GM23338 (cell line): Measurements from ENCODE around the gene STARD4. TPM values are rescaled to one million over a fixed set of nuclear protein-coding genes. Genes with fewer than 3 reads are reported as not detected.

Experiments
- ATAC-seq: fragments of 200-7000 bp; cut with Tn5 transposase; 3 replicates; pipeline ENCODE4 v1.9.1; 2020
- DNase-seq: peaks from one replicate; pipeline ENCODE4 v3.0.0-alpha.2; 2015; ENCODE audit warnings: low spot score
- H2AFZ ChIP-seq: fragments of 200-600 bp; sonication (generic); 2 replicates; pipeline ENCODE4 v1.8.0; 2016; ENCODE audit warnings: antibody characterized with exemption, mild to moderate bottlenecking, moderate library complexity
- H3F3A ChIP-seq: fragments of 200-600 bp; sonication (generic); replicated peaks from 2 replicates; pipeline ENCODE4 v1.8.0; 2017; ENCODE audit warnings: antibody characterized with exemption, mixed run types, low read depth
- H3K27ac ChIP-seq: fragments of 200-600 bp; sonication (generic); 2 replicates; pipeline ENCODE4 v1.6.1; 2016; ENCODE audit warnings: low read depth
- H3K27me3 ChIP-seq: fragments of 200-600 bp; sonication (generic); 2 replicates; pipeline ENCODE4 v1.8.0; 2016; ENCODE audit warnings: mild to moderate bottlenecking, mixed run types, moderate library complexity; ENCODE audit not compliant: insufficient read depth
- H3K36me3 ChIP-seq: fragments of 200-600 bp; sonication (generic); 2 replicates; pipeline ENCODE4 v1.8.0; 2016; ENCODE audit warnings: mild to moderate bottlenecking; ENCODE audit not compliant: insufficient read depth
- H3K4me1 ChIP-seq: fragments of 200-600 bp; sonication (generic); 2 replicates; pipeline ENCODE4 v1.8.0; 2016; ENCODE audit warnings: mild to moderate bottlenecking, moderate library complexity; ENCODE audit not compliant: insufficient read depth
- H3K4me2 ChIP-seq: fragments of 200-600 bp; sonication (generic); 2 replicates; pipeline ENCODE4 v1.7.1; 2017; ENCODE audit warnings: mixed run types
- H3K4me3 ChIP-seq: fragments of 200-600 bp; sonication (generic); 2 replicates; pipeline ENCODE4 v1.6.1; 2016; ENCODE audit warnings: mixed run types
- H3K79me2 ChIP-seq: fragments of 200-600 bp; sonication (generic); replicated peaks from 2 replicates; pipeline ENCODE4 v1.8.0; 2017; ENCODE audit warnings: mild to moderate bottlenecking; ENCODE audit not compliant: insufficient read depth
- H3K9me2 ChIP-seq: fragments of 200-600 bp; sonication (generic); 2 replicates; pipeline ENCODE4 v1.8.0; 2017; ENCODE audit not compliant: insufficient read depth
- H4K20me1 ChIP-seq: fragments of 200-600 bp; sonication (generic); replicated peaks from 2 replicates; pipeline ENCODE4 v1.8.0; 2017; ENCODE audit warnings: mild to moderate bottlenecking; ENCODE audit not compliant: insufficient read depth
- H3K27ac Mint-ChIP-seq: 2 replicates; pipeline ENCODE4 v1.8.0; 2020; ENCODE audit warnings: inconsistent platforms, mild to moderate bottlenecking, moderate library complexity, mixed read lengths
- H3K27me3 Mint-ChIP-seq: 3 replicates; pipeline ENCODE4 v1.8.0; 2022; ENCODE audit warnings: low read depth, mild to moderate bottlenecking, moderate library complexity, mixed read lengths, inconsistent platforms; ENCODE audit not compliant: insufficient read depth, poor library complexity
- H3K36me3 Mint-ChIP-seq: 3 replicates; pipeline ENCODE4 v1.8.0; 2021; ENCODE audit warnings: low read depth, mild to moderate bottlenecking, inconsistent platforms, moderate library complexity, mixed read lengths
- H3K4me1 Mint-ChIP-seq: 3 replicates; pipeline ENCODE4 v1.8.0; 2020; ENCODE audit warnings: mild to moderate bottlenecking, inconsistent platforms, mixed read lengths
- H3K4me3 Mint-ChIP-seq: 3 replicates; pipeline ENCODE4 v1.8.0; 2021; ENCODE audit warnings: moderate library complexity, mild to moderate bottlenecking, inconsistent platforms, mixed read lengths
- H3K9me3 Mint-ChIP-seq: 3 replicates; pipeline ENCODE4 v1.8.0; 2020; ENCODE audit warnings: moderate library complexity, mild to moderate bottlenecking, inconsistent platforms, mixed read lengths
- CREB1 ChIP-seq: fragments of 250-450 bp; sonication (Bioruptor Pico); IDR thresholded peaks from 2 replicates; pipeline ENCODE4 v1.5.0; 2020; ENCODE audit warnings: low read depth, mild to moderate bottlenecking, moderate library complexity
- ETS1 ChIP-seq: IDR thresholded peaks from 2 replicates; pipeline ENCODE4 v1.6.1; 2016; ENCODE audit warnings: antibody characterized with exemption
- JUNB ChIP-seq: IDR thresholded peaks from one replicate; pipeline ENCODE4 v1.6.1; 2016; ENCODE audit warnings: antibody characterized with exemption; ENCODE audit not compliant: unreplicated experiment
- POLR2AphosphoS5 ChIP-seq: IDR thresholded peaks from 2 replicates; pipeline ENCODE4 v1.6.1; 2016; ENCODE audit warnings: antibody characterized with exemption, low read depth
- STAT1 ChIP-seq: IDR thresholded peaks from one replicate; pipeline ENCODE4 v1.6.1; 2016; ENCODE audit warnings: antibody characterized with exemption; ENCODE audit not compliant: unreplicated experiment
- ZNF331 ChIP-seq: fragments of 250-450 bp; sonication (Bioruptor Pico); IDR thresholded peaks from 2 replicates; pipeline ENCODE4 v1.5.0; 2020; ENCODE audit warnings: low read depth, mild to moderate bottlenecking, moderate library complexity
- ZNF462 ChIP-seq: fragments of 250-450 bp; sonication (Bioruptor Pico); IDR thresholded peaks from 2 replicates; pipeline ENCODE4 v1.5.0; 2020; ENCODE audit warnings: mild to moderate bottlenecking, moderate library complexity
- polyA plus RNA-seq: library from polyadenylated mRNA; unstranded; fragments of >200 nt; fragmentation: Nextera tagmentation; extraction: Ambion mirVana; gene quantifications from 2 replicates; pipeline ENCODE4 v1.2.1, GENCODE V29; 2016
- total RNA-seq: library from RNA; depleted of rRNA; stranded (reverse); fragments of >200 nt; shearing (Covaris generic); gene quantifications from 2 replicates; pipeline ENCODE4 v1.2.3, GENCODE V29; 2014
- TF ChIP-seq, protein P1 (sequence below): IDR thresholded peaks from one replicate; pipeline ENCODE4 v1.6.1; 2018; ENCODE audit warnings: antibody characterized with exemption; ENCODE audit not compliant: unreplicated experiment
- TF ChIP-seq, protein P2 (sequence below), 2 experiments: fragments of 200-600 bp in 1 of 2; sonication (generic) in 1 of 2; conservative IDR thresholded peaks; 2 replicates each; pipeline versions ENCODE4 v1.5.1 to v1.6.1; 2016 to 2017; ENCODE audit warnings: antibody characterized with exemption in 2 of 2, low read depth in 2 of 2, mild to moderate bottlenecking in 2 of 2, moderate library complexity in 1 of 2

The STARD4 gene
- total and polyA plus RNA-seq, 2 experiments from 2014 or later = 25.0 to 92.0 TPM

GRCh38 chr5:111453295-111453694 lies 59.0 kb downstream of the STARD4 start:
- 0 out of 2 replicates have a peak, but pooled peaks cover under 1% of the 10 kb centered on the region for H3K4me1 ChIP-seq
- no peak for TF ChIP-seq CREB1 (CRISPR knock-in tag)
- TF ChIP-seq POLR2AphosphoS5 = no peak
- TF ChIP-seq, protein P1, sequence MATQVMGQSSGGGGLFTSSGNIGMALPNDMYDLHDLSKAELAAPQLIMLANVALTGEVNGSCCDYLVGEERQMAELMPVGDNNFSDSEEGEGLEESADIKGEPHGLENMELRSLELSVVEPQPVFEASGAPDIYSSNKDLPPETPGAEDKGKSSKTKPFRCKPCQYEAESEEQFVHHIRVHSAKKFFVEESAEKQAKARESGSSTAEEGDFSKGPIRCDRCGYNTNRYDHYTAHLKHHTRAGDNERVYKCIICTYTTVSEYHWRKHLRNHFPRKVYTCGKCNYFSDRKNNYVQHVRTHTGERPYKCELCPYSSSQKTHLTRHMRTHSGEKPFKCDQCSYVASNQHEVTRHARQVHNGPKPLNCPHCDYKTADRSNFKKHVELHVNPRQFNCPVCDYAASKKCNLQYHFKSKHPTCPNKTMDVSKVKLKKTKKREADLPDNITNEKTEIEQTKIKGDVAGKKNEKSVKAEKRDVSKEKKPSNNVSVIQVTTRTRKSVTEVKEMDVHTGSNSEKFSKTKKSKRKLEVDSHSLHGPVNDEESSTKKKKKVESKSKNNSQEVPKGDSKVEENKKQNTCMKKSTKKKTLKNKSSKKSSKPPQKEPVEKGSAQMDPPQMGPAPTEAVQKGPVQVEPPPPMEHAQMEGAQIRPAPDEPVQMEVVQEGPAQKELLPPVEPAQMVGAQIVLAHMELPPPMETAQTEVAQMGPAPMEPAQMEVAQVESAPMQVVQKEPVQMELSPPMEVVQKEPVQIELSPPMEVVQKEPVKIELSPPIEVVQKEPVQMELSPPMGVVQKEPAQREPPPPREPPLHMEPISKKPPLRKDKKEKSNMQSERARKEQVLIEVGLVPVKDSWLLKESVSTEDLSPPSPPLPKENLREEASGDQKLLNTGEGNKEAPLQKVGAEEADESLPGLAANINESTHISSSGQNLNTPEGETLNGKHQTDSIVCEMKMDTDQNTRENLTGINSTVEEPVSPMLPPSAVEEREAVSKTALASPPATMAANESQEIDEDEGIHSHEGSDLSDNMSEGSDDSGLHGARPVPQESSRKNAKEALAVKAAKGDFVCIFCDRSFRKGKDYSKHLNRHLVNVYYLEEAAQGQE = no peak
- no peak for TF ChIP-seq STAT1
- no peak for TF ChIP-seq ETS1
- TF ChIP-seq ZNF331 (CRISPR knock-in tag) = no peak
- no peak for TF ChIP-seq ZNF462 (CRISPR knock-in tag)
- no peak for TF ChIP-seq JUNB
- TF ChIP-seq, protein P2, sequence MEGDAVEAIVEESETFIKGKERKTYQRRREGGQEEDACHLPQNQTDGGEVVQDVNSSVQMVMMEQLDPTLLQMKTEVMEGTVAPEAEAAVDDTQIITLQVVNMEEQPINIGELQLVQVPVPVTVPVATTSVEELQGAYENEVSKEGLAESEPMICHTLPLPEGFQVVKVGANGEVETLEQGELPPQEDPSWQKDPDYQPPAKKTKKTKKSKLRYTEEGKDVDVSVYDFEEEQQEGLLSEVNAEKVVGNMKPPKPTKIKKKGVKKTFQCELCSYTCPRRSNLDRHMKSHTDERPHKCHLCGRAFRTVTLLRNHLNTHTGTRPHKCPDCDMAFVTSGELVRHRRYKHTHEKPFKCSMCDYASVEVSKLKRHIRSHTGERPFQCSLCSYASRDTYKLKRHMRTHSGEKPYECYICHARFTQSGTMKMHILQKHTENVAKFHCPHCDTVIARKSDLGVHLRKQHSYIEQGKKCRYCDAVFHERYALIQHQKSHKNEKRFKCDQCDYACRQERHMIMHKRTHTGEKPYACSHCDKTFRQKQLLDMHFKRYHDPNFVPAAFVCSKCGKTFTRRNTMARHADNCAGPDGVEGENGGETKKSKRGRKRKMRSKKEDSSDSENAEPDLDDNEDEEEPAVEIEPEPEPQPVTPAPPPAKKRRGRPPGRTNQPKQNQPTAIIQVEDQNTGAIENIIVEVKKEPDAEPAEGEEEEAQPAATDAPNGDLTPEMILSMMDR (conservative IDR thresholded peaks at IDR 0.05; ENCODE audit: low read depth in 2 of 2) = no peak

More at GRCh38 chr5:111453295-111453694, 59.0 kb downstream of the STARD4 start:
- Histone ChIP-seq H4K20me1 (no peaks in the 10 kb centered on the region), H2AFZ (no peak overlapping the region), H3K4me2 (no peak overlapping the region), H3K27me3 (no peaks in the 10 kb centered on the region), H3K27ac (no peak overlapping the region), H3K36me3 (no peaks in the 10 kb centered on the region), H3K4me3 (no peak overlapping the region), H3F3A (no peaks in the 10 kb centered on the region), H3K9me2 (no peaks in the 10 kb centered on the region; the same call in 1 of the 2 replicates), H3K79me2 (no peaks in the 10 kb centered on the region)
- no peaks in the 10 kb centered on the region for H3K9me3 Mint-ChIP-seq
- ATAC-seq = no peak
- no peaks in the 10 kb centered on the region for H3K36me3 Mint-ChIP-seq
- peaks cover 2% of the 10 kb centered on the region for H3K27me3 Mint-ChIP-seq
- H3K27ac Mint-ChIP-seq = no peak overlapping the region
- peaks cover 3% of the 10 kb centered on the region; the same call in 1 of the 3 replicates for H3K4me1 Mint-ChIP-seq
- no peak for DNase-seq
- H3K4me3 Mint-ChIP-seq = no peak overlapping the region
